Measurements from ENCODE around the gene TOP3B.

The TOP3B gene

GRCh38 chr22:21909871-21910270, 72.7 kb downstream of the TOP3B start:
- TF ChIP-seq CTCF (IDR thresholded peaks at IDR 0.05; ENCODE audit: low read length, missing control alignments), result no peak
- no peak overlapping the region for H3K4me3 ChIP-seq (replicated peaks; ENCODE audit: low read depth, low read length)
- no peak for DNase-seq (ENCODE audit: low read depth)

DNA sequence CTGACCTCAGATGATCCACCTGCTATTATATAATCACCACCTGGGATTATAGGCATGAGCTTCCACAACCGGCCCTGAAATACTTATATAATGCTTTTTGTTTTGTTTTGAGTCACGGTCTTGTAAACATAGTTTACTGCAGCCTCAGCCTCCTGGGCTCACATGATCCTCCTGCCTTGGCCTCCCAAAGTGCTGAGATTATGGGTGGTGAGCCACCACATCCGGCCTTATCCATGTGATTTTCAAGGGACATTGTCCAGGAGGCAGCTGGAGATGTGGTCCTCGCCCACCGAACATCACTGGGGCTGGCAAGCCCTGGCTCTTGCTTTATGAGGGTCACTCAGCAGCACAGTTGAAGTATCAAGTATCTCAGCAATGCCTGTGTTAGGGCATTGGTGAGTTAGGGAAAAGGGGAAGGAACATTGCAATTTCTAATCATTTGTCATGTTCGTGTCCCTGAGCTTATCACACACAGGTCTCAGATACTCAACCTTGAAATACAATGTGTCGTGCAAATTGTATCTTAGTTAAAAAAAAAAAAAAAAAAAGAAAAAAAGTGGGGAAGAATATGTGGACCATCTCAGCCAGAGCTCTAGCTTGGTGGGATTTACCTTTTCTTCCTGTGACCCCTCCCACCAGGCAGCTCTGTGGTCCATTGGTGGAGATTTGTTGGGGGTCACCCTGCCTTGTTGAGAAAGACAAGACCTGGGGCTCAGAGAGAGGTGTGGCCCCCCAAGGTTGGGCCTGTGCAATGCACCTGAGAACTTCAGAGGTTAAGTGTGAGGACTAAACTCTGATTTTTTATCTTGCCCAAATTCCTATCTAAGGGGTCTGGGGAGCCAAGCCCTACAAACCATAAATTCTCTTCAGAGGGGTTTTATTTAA, 74.7 kb downstream of the TOP3B start:
- no peak for TF ChIP-seq CTCF (IDR thresholded peaks at IDR 0.05; ENCODE audit: low read length, missing control alignments)
- H3K4me3 ChIP-seq (replicated peaks; ENCODE audit: low read depth, low read length), result no peak overlapping the region
- DNase-seq (ENCODE audit: low read depth), result no peak
